Smooth muscle cell (in vitro differentiated cells): Measurements from ENCODE around the gene ST8SIA4. TPM values are rescaled to one million over a fixed set of nuclear protein-coding genes. Genes with fewer than 3 reads are reported as not detected.

Experiments used
- DNase-seq: peaks from one replicate; lab custom pipeline; 2025; ENCODE audit not compliant: unreplicated experiment; lab: John Stamatoyannopoulos, UW
- H2AFZ ChIP-seq: fragments of 200-600 bp; sonication (generic); 2 replicates; pipeline ENCODE4 v1.6.0; 2016; ENCODE audit warnings: antibody characterized with exemption, low read depth, mild to moderate bottlenecking
- H3F3A ChIP-seq: fragments of 200-600 bp; sonication (generic); 2 replicates; pipeline ENCODE4 v1.6.0; 2017; ENCODE audit warnings: antibody characterized with exemption, low read depth
- H3K27ac ChIP-seq: fragments of 200-600 bp; sonication (generic); 2 replicates; pipeline ENCODE4 v1.5.1; 2016; ENCODE audit warnings: low read depth, mild to moderate bottlenecking
- H3K27me3 ChIP-seq: fragments of 200-600 bp; sonication (generic); 2 replicates; pipeline ENCODE4 v1.6.1; 2016; ENCODE audit warnings: low read depth, mild to moderate bottlenecking
- H3K36me3 ChIP-seq: fragments of 200-600 bp; sonication (generic); 2 replicates; pipeline ENCODE4 v1.5.1; 2016; ENCODE audit warnings: low read depth
- H3K4me1 ChIP-seq: fragments of 200-600 bp; sonication (generic); 2 replicates; pipeline ENCODE4 v1.5.1; 2016; ENCODE audit warnings: low read depth
- H3K4me2 ChIP-seq: fragments of 200-600 bp; sonication (generic); 2 replicates; pipeline ENCODE4 v1.6.0; 2016; ENCODE audit warnings: mild to moderate bottlenecking
- H3K4me3 ChIP-seq: fragments of 200-600 bp; sonication (generic); 2 replicates; pipeline ENCODE4 v1.5.1; 2016; ENCODE audit warnings: mild to moderate bottlenecking
- H3K79me2 ChIP-seq: fragments of 200-600 bp; sonication (generic); 2 replicates; pipeline ENCODE4 v1.6.0; 2016; ENCODE audit warnings: low read depth, mild to moderate bottlenecking
- H3K9ac ChIP-seq: fragments of 200-600 bp; sonication (generic); 2 replicates; pipeline ENCODE4 v1.6.0; 2016; ENCODE audit warnings: low read depth
- H3K9me3 ChIP-seq: fragments of 200-600 bp; sonication (generic); replicated peaks from 2 replicates; pipeline ENCODE4 v1.5.1; 2016; ENCODE audit warnings: low read depth
- H4K20me1 ChIP-seq: fragments of 200-600 bp; sonication (generic); 2 replicates; pipeline ENCODE4 v1.6.0; 2016; ENCODE audit warnings: low read depth
- CTCF ChIP-seq: fragments of 200-600 bp; sonication (generic); IDR thresholded peaks from 2 replicates; pipeline ENCODE4 v1.5.1; 2017; ENCODE audit warnings: borderline replicate concordance, mild to moderate bottlenecking, antibody characterized with exemption; ENCODE audit not compliant: insufficient read depth, poor library complexity, severe bottlenecking
- WGBS: methylation state at CpG from one replicate; pipeline ENCODE4 v1.1.7; 2016; ENCODE audit warnings: low lambda C conversion rate; 5-methylcytosine and 5-hydroxymethylcytosine counted together
- polyA plus RNA-seq: library from polyadenylated mRNA; unstranded; fragments of >200 nt; fragmentation: Nextera tagmentation; extraction: Ambion mirVana; gene quantifications from 2 replicates; pipeline ENCODE4 v1.2.1, GENCODE V29; 2016
- total RNA-seq: library from RNA; depleted of rRNA; stranded (reverse); fragments of >200 nt; gene quantifications from 2 replicates; pipeline ENCODE4 v1.2.3, GENCODE V29; 2014

The ST8SIA4 gene
- total and polyA plus RNA-seq, 2 experiments from 2014 or later: 35.0 to 53.6 TPM

DNA sequence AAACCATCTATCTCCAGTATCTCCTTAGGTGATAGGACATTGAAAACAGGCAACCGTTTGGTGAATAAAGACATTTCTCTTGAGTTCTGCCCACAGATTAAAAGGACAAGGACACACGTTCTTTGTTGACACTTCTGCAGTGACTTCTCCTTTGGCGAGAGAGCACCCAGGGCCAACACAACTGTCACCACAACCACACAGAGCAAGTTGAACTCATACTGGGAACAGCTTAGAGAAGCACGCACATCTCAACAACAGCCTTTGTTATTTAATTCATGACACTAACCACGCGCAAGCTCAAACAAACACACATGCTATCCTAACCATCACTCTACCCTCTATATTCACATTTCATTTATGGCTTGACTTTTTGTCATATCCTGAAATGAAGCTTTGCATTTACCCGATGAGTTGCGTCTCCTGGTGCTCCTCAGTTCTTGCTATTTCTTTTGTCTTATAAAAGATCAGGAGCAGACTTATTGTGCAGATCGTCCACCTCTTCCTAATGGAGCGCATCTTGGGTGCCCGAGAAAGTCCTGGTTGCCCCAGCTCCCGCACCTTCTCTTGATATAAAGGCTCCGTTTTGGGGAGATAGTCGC, 543 bp downstream of the ST8SIA4 start:
- 3% methylated on average over 14 of the region's 14 CpGs for WGBS

GRCh38 chr5:100901821-100902341, 1.2 kb downstream of the ST8SIA4 start:
- peak overlapping the region; percentile 58 for H3K27ac ChIP-seq
- no peak for DNase-seq

More for the DNA sequence above, 543 bp downstream of the ST8SIA4 start:
- H2AFZ ChIP-seq: peak overlapping the region; percentile 88
- H3K27ac ChIP-seq: peak overlapping the region; percentile 58
- no peak for DNase-seq
- peaks cover 38% of the 10 kb centered on the region for H3K79me2 ChIP-seq
- no peaks in the 10 kb centered on the region for H3K4me1 ChIP-seq
- no peak for TF ChIP-seq CTCF
- no peaks in the 10 kb centered on the region for H3F3A ChIP-seq
- H3K9me3 ChIP-seq: no peaks in the 10 kb centered on the region
- peak overlapping the region; percentile 26 for H3K9ac ChIP-seq
- no peaks in the 10 kb centered on the region for H3K36me3 ChIP-seq
- peak overlapping the region; percentile 96 for H3K4me2 ChIP-seq
- H3K4me3 ChIP-seq: peak overlapping the region; percentile 70
- peaks cover 11% of the 10 kb centered on the region for H3K27me3 ChIP-seq
- peaks cover 5% of the 10 kb centered on the region for H4K20me1 ChIP-seq

GRCh38 chr5:100900796-100901781, 2.0 kb downstream of the ST8SIA4 start:
- H3K79me2 ChIP-seq: peaks cover 51% of the 10 kb centered on the region
- 2% methylated on average over 42 of the region's 47 CpGs for WGBS

More at GRCh38 chr5:100901821-100902341, 1.2 kb downstream of the ST8SIA4 start:
- H3F3A ChIP-seq: no peaks in the 10 kb centered on the region
- H3K4me3 ChIP-seq: peak overlapping the region; percentile 70
- H3K27me3 ChIP-seq: peaks cover 11% of the 10 kb centered on the region
- no peak for TF ChIP-seq CTCF
- no peaks in the 10 kb centered on the region for H3K9me3 ChIP-seq
- WGBS: 11% methylated on average over 9 of the region's 9 CpGs
- H2AFZ ChIP-seq: peak overlapping the region; percentile 88
- H3K79me2 ChIP-seq: peaks cover 44% of the 10 kb centered on the region
- H4K20me1 ChIP-seq: peaks cover 11% of the 10 kb centered on the region
- peak overlapping the region; percentile 26 for H3K9ac ChIP-seq
- peak overlapping the region; percentile 96 for H3K4me2 ChIP-seq
- no peaks in the 10 kb centered on the region for H3K36me3 ChIP-seq
- no peaks in the 10 kb centered on the region for H3K4me1 ChIP-seq

More at GRCh38 chr5:100900796-100901781, 2.0 kb downstream of the ST8SIA4 start:
- TF ChIP-seq CTCF: no peak
- H3K9me3 ChIP-seq: no peaks in the 10 kb centered on the region
- H3K4me2 ChIP-seq: peak overlapping the region; percentile 96
- no peaks in the 10 kb centered on the region for H3F3A ChIP-seq
- H3K27ac ChIP-seq: peak overlapping the region; percentile 58
- peak; percentile 45 for DNase-seq
- no peaks in the 10 kb centered on the region for H3K4me1 ChIP-seq
- peak overlapping the region; percentile 46 for H3K9ac ChIP-seq
- H3K36me3 ChIP-seq: no peaks in the 10 kb centered on the region
- H2AFZ ChIP-seq: peak overlapping the region; percentile 88
- H4K20me1 ChIP-seq: peaks cover 16% of the 10 kb centered on the region
- H3K4me3 ChIP-seq: peak overlapping the region; percentile 70
- peaks cover 11% of the 10 kb centered on the region for H3K27me3 ChIP-seq
